ENCODE results near the gene PGLYRP2. TPM values are rescaled to one million over a fixed set of nuclear protein-coding genes. Genes with fewer than 3 reads are reported as not detected.

The PGLYRP2 gene
- total RNA-seq, 1 experiment from 2014 or later: not detected

DNA sequence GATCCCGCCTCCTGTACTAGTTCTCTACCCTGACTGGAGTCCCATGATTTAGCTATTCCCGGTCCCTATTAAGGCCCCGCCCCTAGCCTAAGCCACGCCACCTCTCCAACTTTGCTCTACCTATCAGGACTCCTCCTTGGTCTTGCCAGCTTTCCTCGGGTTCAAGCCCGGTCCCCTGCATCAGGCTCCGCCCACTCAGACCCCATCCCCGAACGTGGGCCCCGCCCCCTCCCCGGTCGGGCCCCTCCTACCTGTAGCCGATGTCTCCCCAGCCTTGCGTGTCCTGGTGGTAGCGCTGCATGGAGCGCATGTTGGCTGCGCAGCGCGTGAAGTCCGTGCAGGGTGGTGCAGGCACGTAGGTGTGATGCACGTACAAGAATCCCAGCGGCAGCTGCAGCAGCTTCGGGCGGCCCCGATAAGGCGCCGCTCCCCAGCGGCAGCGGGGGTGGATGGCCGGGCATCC, 7.6 kb downstream of the PGLYRP2 start:
- Histone ChIP-seq H3K9me3 (ENCODE audit: control insufficient read depth in 1 of 2, insufficient read depth in 1 of 2, low read depth in 1 of 2, low read length in 2 of 2) (no peaks in the 10 kb centered on the region), H3K36me3 (ENCODE audit: control insufficient read depth in 1 of 2, insufficient read depth in 2 of 2, low read length in 2 of 2) (no peaks in the 10 kb centered on the region), H3K4me2 (ENCODE audit: low read length) (no peak overlapping the region), H3K4me3 (replicated peaks in 1 of 2; ENCODE audit: low read depth in 1 of 2, low read length in 2 of 2) (no peak overlapping the region), H3K79me2 (ENCODE audit: insufficient read depth, low read length) (no peaks in the 10 kb centered on the region), H3K27me3 (ENCODE audit: insufficient read depth, low read length) (no peaks in the 10 kb centered on the region), H3K9ac (ENCODE audit: low read length) (no peak overlapping the region), H2AFZ (ENCODE audit: low read depth, low read length, poor library complexity, severe bottlenecking) (no peak overlapping the region), H3K9me2 (ENCODE audit: insufficient read depth) (no peaks in the 10 kb centered on the region), H3K27ac (ENCODE audit: low read depth, low read length) (no peak overlapping the region), H4K20me1 (ENCODE audit: insufficient read depth) (no peaks in the 10 kb centered on the region), H3K4me1 (ENCODE audit: control insufficient read depth in 1 of 2, insufficient read depth in 2 of 2, low read length in 2 of 2) (peaks cover 0 to 6% of the 10 kb centered on the region in 2 experiments; a peak in 2 of 4 replicates)
- RAD21 ChIA-PET (ENCODE audit: low non-redundant PET in 1 of 2, low total read pairs in 2 of 2, uncharacterized antibody in 2 of 2, unreplicated experiment in 2 of 2): no interaction called here
- TF ChIP-seq EGR1 (IDR thresholded peaks at IDR 0.05; ENCODE audit: low read depth) (no peak), RAD21 (IDR thresholded peaks at IDR 0.05; ENCODE audit: low read depth) (no peak), POLR2A (IDR thresholded peaks at IDR 0.05; ENCODE audit: borderline replicate concordance, extremely low read depth, insufficient read depth, insufficient read length) (no peak), EZH2 (IDR thresholded peaks at IDR 0.05) (no peak)
- BruUV-seq (replicated peaks): no TSS peak
- POLR2A ChIA-PET: no interaction called here
- intact Hi-C loops (cut with micrococcal nuclease): no loop called here
- CTCF ChIA-PET: no interaction called here
- ATAC-seq: peak; percentile 74
- no peak for DNase-seq (ENCODE audit: low read depth, low spot score)

- TF ChIP-seq, protein P1, sequence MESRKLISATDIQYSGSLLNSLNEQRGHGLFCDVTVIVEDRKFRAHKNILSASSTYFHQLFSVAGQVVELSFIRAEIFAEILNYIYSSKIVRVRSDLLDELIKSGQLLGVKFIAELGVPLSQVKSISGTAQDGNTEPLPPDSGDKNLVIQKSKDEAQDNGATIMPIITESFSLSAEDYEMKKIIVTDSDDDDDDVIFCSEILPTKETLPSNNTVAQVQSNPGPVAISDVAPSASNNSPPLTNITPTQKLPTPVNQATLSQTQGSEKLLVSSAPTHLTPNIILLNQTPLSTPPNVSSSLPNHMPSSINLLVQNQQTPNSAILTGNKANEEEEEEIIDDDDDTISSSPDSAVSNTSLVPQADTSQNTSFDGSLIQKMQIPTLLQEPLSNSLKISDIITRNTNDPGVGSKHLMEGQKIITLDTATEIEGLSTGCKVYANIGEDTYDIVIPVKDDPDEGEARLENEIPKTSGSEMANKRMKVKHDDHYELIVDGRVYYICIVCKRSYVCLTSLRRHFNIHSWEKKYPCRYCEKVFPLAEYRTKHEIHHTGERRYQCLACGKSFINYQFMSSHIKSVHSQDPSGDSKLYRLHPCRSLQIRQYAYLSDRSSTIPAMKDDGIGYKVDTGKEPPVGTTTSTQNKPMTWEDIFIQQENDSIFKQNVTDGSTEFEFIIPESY (IDR thresholded peaks at IDR 0.05; ENCODE audit: extremely low read depth, insufficient replicate concordance, low read length): no peak
- TF ChIP-seq CBX3 (IDR thresholded peaks at IDR 0.05; ENCODE audit: low read depth) (no peak), SP1 (IDR thresholded peaks at IDR 0.05; ENCODE audit: low read depth) (no peak), SIN3A (IDR thresholded peaks at IDR 0.05; ENCODE audit: low read depth) (no peak), FOSL1 (IDR thresholded peaks at IDR 0.05; ENCODE audit: low read depth) (no peak), EZH2 (IDR thresholded peaks at IDR 0.05) (no peak), POLR2A (IDR thresholded peaks at IDR 0.05; ENCODE audit: borderline replicate concordance, extremely low read depth, insufficient read depth, insufficient read length) (no peak), ZNF274 (IDR thresholded peaks at IDR 0.05; ENCODE audit: low read depth, low read length) (no peak), EGR1 (IDR thresholded peaks at IDR 0.05; ENCODE audit: low read depth) (no peak), YY1 (IDR thresholded peaks at IDR 0.05; ENCODE audit: extremely low read depth, insufficient replicate concordance, low read depth, low read length) (no peak)
- TF ChIP-seq, protein P2, sequence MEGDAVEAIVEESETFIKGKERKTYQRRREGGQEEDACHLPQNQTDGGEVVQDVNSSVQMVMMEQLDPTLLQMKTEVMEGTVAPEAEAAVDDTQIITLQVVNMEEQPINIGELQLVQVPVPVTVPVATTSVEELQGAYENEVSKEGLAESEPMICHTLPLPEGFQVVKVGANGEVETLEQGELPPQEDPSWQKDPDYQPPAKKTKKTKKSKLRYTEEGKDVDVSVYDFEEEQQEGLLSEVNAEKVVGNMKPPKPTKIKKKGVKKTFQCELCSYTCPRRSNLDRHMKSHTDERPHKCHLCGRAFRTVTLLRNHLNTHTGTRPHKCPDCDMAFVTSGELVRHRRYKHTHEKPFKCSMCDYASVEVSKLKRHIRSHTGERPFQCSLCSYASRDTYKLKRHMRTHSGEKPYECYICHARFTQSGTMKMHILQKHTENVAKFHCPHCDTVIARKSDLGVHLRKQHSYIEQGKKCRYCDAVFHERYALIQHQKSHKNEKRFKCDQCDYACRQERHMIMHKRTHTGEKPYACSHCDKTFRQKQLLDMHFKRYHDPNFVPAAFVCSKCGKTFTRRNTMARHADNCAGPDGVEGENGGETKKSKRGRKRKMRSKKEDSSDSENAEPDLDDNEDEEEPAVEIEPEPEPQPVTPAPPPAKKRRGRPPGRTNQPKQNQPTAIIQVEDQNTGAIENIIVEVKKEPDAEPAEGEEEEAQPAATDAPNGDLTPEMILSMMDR (IDR thresholded peaks at IDR 0.05 in 2 of 3, conservative IDR thresholded peaks at IDR 0.05 in 1 of 3; ENCODE audit: borderline replicate concordance in 1 of 3, insufficient read depth in 1 of 3, low read depth in 2 of 3, low read length in 2 of 3): no peak
- ATAC-seq: no peak
- RAD21 ChIA-PET (ENCODE audit: low non-redundant PET in 1 of 2, low total read pairs in 2 of 2, uncharacterized antibody in 2 of 2, unreplicated experiment in 2 of 2): no interaction called here
- Histone ChIP-seq H3K27ac (ENCODE audit: low read depth, low read length) (no peak overlapping the region), H3K9me2 (ENCODE audit: insufficient read depth) (no peaks in the 10 kb centered on the region), H3K4me1 (ENCODE audit: control insufficient read depth in 1 of 2, insufficient read depth in 2 of 2, low read length in 2 of 2) (peaks cover 0 to 7% of the 10 kb centered on the region in 2 experiments; a peak in 2 of 4 replicates), H3K9ac (ENCODE audit: low read length) (no peak overlapping the region), H2AFZ (ENCODE audit: low read depth, low read length, poor library complexity, severe bottlenecking) (no peak overlapping the region), H3K4me2 (ENCODE audit: low read length) (no peak overlapping the region), H4K20me1 (ENCODE audit: insufficient read depth) (no peaks in the 10 kb centered on the region), H3K4me3 (replicated peaks in 1 of 2; ENCODE audit: low read depth in 1 of 2, low read length in 2 of 2) (no peak overlapping the region), H3K36me3 (ENCODE audit: control insufficient read depth in 1 of 2, insufficient read depth in 2 of 2, low read length in 2 of 2) (no peaks in the 10 kb centered on the region), H3K9me3 (ENCODE audit: control insufficient read depth in 1 of 2, insufficient read depth in 1 of 2, low read depth in 1 of 2, low read length in 2 of 2) (no peaks in the 10 kb centered on the region), H3K27me3 (ENCODE audit: insufficient read depth, low read length) (no peaks in the 10 kb centered on the region), H3K79me2 (ENCODE audit: insufficient read depth, low read length) (no peaks in the 10 kb centered on the region)
- no TSS peak for BruUV-seq (replicated peaks)
- intact Hi-C loops (cut with micrococcal nuclease): no loop called here
- no peak for DNase-seq (ENCODE audit: low read depth, low spot score)
- POLR2A ChIA-PET: no interaction called here
- CTCF ChIA-PET: no interaction called here
These were observed 9.6 kb downstream of the PGLYRP2 start for GRCh38 chr19:15469513-15470297.
